Measurements from ENCODE around the gene ADAMTS6.

The ADAMTS6 gene

GRCh38 chr5:65276178-65276890, 205.4 kb downstream of the ADAMTS6 start:
- DNase-seq = no peak

- DNase-seq = no peak
Measured at GRCh38 chr5:65271906-65272305, 209.8 kb downstream of the ADAMTS6 start.

GRCh38 chr5:65268525-65268924, 213.2 kb downstream of the ADAMTS6 start:
- no peak for DNase-seq

GRCh38 chr5:65264420-65264819, 217.3 kb downstream of the ADAMTS6 start:
- no peak for DNase-seq

GRCh38 chr5:65263321-65263720, 218.4 kb downstream of the ADAMTS6 start:
- DNase-seq = no peak

GRCh38 chr5:65262649-65263059, 219.1 kb downstream of the ADAMTS6 start:
- no peak for DNase-seq

- no peak for DNase-seq
Measured at GRCh38 chr5:65262096-65262495, 219.6 kb downstream of the ADAMTS6 start.

- no peak for DNase-seq
Measured at GRCh38 chr5:65261499-65261898, 220.2 kb downstream of the ADAMTS6 start.

- no peak for DNase-seq
Measured at GRCh38 chr5:65255294-65255693, 226.4 kb downstream of the ADAMTS6 start.

- DNase-seq = no peak
Measured at GRCh38 chr5:65252977-65253376, 228.7 kb downstream of the ADAMTS6 start.

GRCh38 chr5:65248896-65249295, 232.8 kb downstream of the ADAMTS6 start:
- no peak for DNase-seq

- no peak for DNase-seq
Measured at GRCh38 chr5:65247594-65247993, 234.1 kb downstream of the ADAMTS6 start.

- DNase-seq = no peak
Measured at GRCh38 chr5:65246741-65247140, 235.0 kb downstream of the ADAMTS6 start.

- no peak for DNase-seq
Measured at GRCh38 chr5:65244031-65244430, 237.7 kb downstream of the ADAMTS6 start.

GRCh38 chr5:65243161-65243560, 238.6 kb downstream of the ADAMTS6 start:
- DNase-seq = no peak

GRCh38 chr5:65229841-65230240, 251.9 kb downstream of the ADAMTS6 start:
- no peak for DNase-seq

- no peak for DNase-seq
Measured at GRCh38 chr5:65213921-65214525, 267.7 kb downstream of the ADAMTS6 start.

- no peak for DNase-seq
Measured at GRCh38 chr5:65209341-65209740, 272.4 kb downstream of the ADAMTS6 start.

- no peak for DNase-seq
Measured at GRCh38 chr5:65204966-65205365, 276.8 kb downstream of the ADAMTS6 start.

- no peak for DNase-seq
Measured at GRCh38 chr5:65203746-65204145, 278.0 kb downstream of the ADAMTS6 start.

GRCh38 chr5:65199993-65200675, 281.6 kb downstream of the ADAMTS6 start:
- no peak for DNase-seq

GRCh38 chr5:65198456-65199120, 283.1 kb downstream of the ADAMTS6 start:
- no peak for DNase-seq
